AG09319 (cell line): Measurements from ENCODE around the gene IQCE.

ENCODE experiments used
- DNase-seq: peaks from one replicate; pipeline ENCODE4 v3.0.0-alpha.2; 2010; ENCODE audit warnings: low read depth; ENCODE audit errors: extremely low read depth
- CTCF ChIP-seq: IDR thresholded peaks from 2 replicates; pipeline ENCODE4 v1.5.1; 2011; ENCODE audit warnings: low read depth, mild to moderate bottlenecking, inconsistent platforms, low read length, moderate library complexity

Gene IQCE

GRCh38 chr7:2640482-2640830, 81.7 kb downstream of the IQCE start:
- TF ChIP-seq CTCF = no peak
- no peak for DNase-seq

GRCh38 chr7:2640846-2641316, 82.1 kb downstream of the IQCE start:
- DNase-seq = no peak
- no peak for TF ChIP-seq CTCF

- peak; percentile 91 for DNase-seq
- no peak for TF ChIP-seq CTCF
Measured at GRCh38 chr7:2641406-2642393, 82.9 kb downstream of the IQCE start.

- peak; percentile 0 for TF ChIP-seq CTCF
- no peak for DNase-seq
Measured at GRCh38 chr7:2643386-2644219, 84.8 kb downstream of the IQCE start.

GRCh38 chr7:2644220-2644561, 85.4 kb downstream of the IQCE start:
- DNase-seq = no peak
- no peak for TF ChIP-seq CTCF

- no peak for TF ChIP-seq CTCF
- DNase-seq = no peak
Measured at GRCh38 chr7:2644562-2645273, 85.9 kb downstream of the IQCE start.
